Ascending aorta (tissue), 2 donors: ENCODE data around the gene BCR. TPM values are rescaled to one million over a fixed set of nuclear protein-coding genes. Genes with fewer than 3 reads are reported as not detected.

ENCODE experiments used
- DNase-seq, 2 donors: peaks; one replicate each; pipeline ENCODE4 v3.0.0-alpha.2; 2019; ENCODE audit warnings: low spot score in 2 of 2
- H3K27ac ChIP-seq, 2 donors: fragments of 200-600 bp; sonication (generic); one replicate each; pipeline ENCODE4 v1.5.1; 2016 to 2017; ENCODE audit warnings: mild to moderate bottlenecking in 1 of 2
- H3K27me3 ChIP-seq: fragments of 200-600 bp; sonication (generic); one replicate; pipeline ENCODE4 v1.5.1; 2017
- H3K36me3 ChIP-seq, 2 donors: fragments of 200-600 bp; sonication (generic); one replicate each; pipeline ENCODE4 v1.5.1; 2016
- H3K4me1 ChIP-seq, 2 donors: fragments of 200-600 bp; sonication (generic); one replicate each; pipeline ENCODE4 v1.5.1; 2016 to 2017; ENCODE audit warnings: mild to moderate bottlenecking in 1 of 2
- H3K4me3 ChIP-seq, 2 donors: fragments of 200-600 bp; sonication (generic); one replicate each; pipeline ENCODE4 v1.5.1; 2016 to 2017; ENCODE audit warnings: mild to moderate bottlenecking in 1 of 2
- H3K9me3 ChIP-seq, 2 donors: fragments of 200-600 bp; sonication (generic); one replicate each; pipeline ENCODE4 v1.5.1; 2016
- CTCF ChIP-seq, 3 experiments: fragments of 200-600 bp in 2 of 3; fragments of 450-650 bp in 1 of 3; sonication (generic) in 2 of 3; IDR thresholded peaks; one replicate each; pipeline ENCODE4 v1.5.1; 2016 to 2019; ENCODE audit warnings: antibody characterized with exemption in 3 of 3, mild to moderate bottlenecking in 1 of 3, moderate library complexity in 1 of 3
- intact Hi-C: fragments of 100-400 bp; cut with DNase I; formaldehyde crosslinking; loops from one replicate; pipeline ENCODE4 v1.15.1; 2023
- total RNA-seq: library from RNA; depleted of rRNA; stranded (reverse); fragments of >200 nt; gene quantifications from one replicate; pipeline ENCODE4 v1.1.0, GENCODE V29; 2016

Gene BCR
- total RNA-seq, 1 donor from 2014 or later = 216 TPM

- no peak overlapping the region for H3K27ac ChIP-seq
- H3K4me3 ChIP-seq = no peak overlapping the region
- intact Hi-C loops = no loop called here
- H3K4me1 ChIP-seq = peaks cover 0 to 22% of the 10 kb centered on the region in 2 donors
- peaks cover 67 to 89% of the 10 kb centered on the region in 2 donors for H3K36me3 ChIP-seq
- no peaks in the 10 kb centered on the region for H3K9me3 ChIP-seq
- DNase-seq = no peak
- no peaks in the 10 kb centered on the region for H3K27me3 ChIP-seq
- TF ChIP-seq CTCF (IDR thresholded peaks at IDR 0.05) = no peak
Measured at GRCh38 chr22:23274891-23275694, 94.8 kb downstream of the BCR start.

GRCh38 chr22:23275751-23276150, 95.4 kb downstream of the BCR start:
- no peaks in the 10 kb centered on the region for H3K9me3 ChIP-seq
- intact Hi-C loops = no loop called here
- no peak overlapping the region for H3K4me3 ChIP-seq
- no peak overlapping the region for H3K27ac ChIP-seq
- no peak for DNase-seq
- H3K36me3 ChIP-seq = peaks cover 62 to 89% of the 10 kb centered on the region in 2 donors
- H3K4me1 ChIP-seq = peaks cover 0 to 26% of the 10 kb centered on the region in 2 donors
- TF ChIP-seq CTCF (IDR thresholded peaks at IDR 0.05) = no peak
- H3K27me3 ChIP-seq = no peaks in the 10 kb centered on the region

GRCh38 chr22:23276656-23277582, 96.6 kb downstream of the BCR start:
- Histone ChIP-seq H3K4me3 (no peak overlapping the region), H3K36me3 (peaks cover 51 to 78% of the 10 kb centered on the region in 2 donors), H3K27ac (peak overlapping the region in 1 of 2 donors; percentile 93), H3K9me3 (no peaks in the 10 kb centered on the region), H3K4me1 (peaks cover 7 to 37% of the 10 kb centered on the region in 2 donors), H3K27me3 (no peaks in the 10 kb centered on the region)
- intact Hi-C loops = no loop called here
- no peak for DNase-seq
- TF ChIP-seq CTCF (IDR thresholded peaks at IDR 0.05) = no peak

- Histone ChIP-seq H3K4me3 (no peak overlapping the region), H3K27ac (peak overlapping the region; percentile 86 to 93), H3K27me3 (no peaks in the 10 kb centered on the region), H3K9me3 (no peaks in the 10 kb centered on the region), H3K36me3 (peaks cover 43 to 70% of the 10 kb centered on the region in 2 donors), H3K4me1 (peaks cover 7 to 41% of the 10 kb centered on the region in 2 donors)
- intact Hi-C loops = loop anchor here (2.0 kb wide), 1 partner anchor 13 kb away; no protein-coding TSS in a partner anchor
- TF ChIP-seq CTCF (IDR thresholded peaks at IDR 0.05) = no peak
- no peak for DNase-seq
Measured at GRCh38 chr22:23277583-23278295, 97.4 kb downstream of the BCR start.
